Lower leg skin (tissue), 3 donors: ENCODE results near the gene TULP1.

Experiments
- POLR2A ChIP-seq, 2 donors: fragments of 450-650 bp; IDR thresholded peaks; one replicate each; pipeline ENCODE4 v1.6.1; 2016 to 2017; ENCODE audit warnings: antibody characterized with exemption in 2 of 2, mild to moderate bottlenecking in 1 of 2, moderate library complexity in 1 of 2
- TF ChIP-seq, protein P1 (sequence below), 3 donors: fragments of 450-650 bp; IDR thresholded peaks; one replicate each; pipeline ENCODE4 v1.5.1; 2016; ENCODE audit warnings: antibody characterized with exemption in 3 of 3, mild to moderate bottlenecking in 3 of 3, moderate library complexity in 2 of 3

DNA sequence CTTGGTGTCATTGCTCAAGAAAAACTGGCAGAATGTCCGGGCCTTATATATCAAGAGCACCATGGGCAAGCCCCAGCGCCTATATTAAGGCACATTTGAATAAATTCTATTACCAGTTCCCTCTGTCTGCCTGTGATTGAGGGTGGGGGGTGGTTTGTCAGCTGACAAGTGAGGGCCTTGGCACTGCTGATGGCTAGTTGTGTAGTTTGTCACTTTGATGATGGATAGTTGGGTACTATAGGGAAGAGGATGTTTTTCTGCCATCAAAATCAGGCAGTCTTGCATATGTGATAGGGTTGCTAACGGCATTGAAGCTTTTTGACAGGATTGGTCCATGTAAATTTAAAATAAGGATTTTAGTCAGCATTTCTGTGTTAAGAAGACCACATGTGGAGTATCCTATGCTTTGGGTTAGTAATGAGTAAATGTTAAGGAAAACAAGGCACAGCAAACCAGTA is 42.0 kb downstream of the TULP1 start:
- TF ChIP-seq, protein P1, sequence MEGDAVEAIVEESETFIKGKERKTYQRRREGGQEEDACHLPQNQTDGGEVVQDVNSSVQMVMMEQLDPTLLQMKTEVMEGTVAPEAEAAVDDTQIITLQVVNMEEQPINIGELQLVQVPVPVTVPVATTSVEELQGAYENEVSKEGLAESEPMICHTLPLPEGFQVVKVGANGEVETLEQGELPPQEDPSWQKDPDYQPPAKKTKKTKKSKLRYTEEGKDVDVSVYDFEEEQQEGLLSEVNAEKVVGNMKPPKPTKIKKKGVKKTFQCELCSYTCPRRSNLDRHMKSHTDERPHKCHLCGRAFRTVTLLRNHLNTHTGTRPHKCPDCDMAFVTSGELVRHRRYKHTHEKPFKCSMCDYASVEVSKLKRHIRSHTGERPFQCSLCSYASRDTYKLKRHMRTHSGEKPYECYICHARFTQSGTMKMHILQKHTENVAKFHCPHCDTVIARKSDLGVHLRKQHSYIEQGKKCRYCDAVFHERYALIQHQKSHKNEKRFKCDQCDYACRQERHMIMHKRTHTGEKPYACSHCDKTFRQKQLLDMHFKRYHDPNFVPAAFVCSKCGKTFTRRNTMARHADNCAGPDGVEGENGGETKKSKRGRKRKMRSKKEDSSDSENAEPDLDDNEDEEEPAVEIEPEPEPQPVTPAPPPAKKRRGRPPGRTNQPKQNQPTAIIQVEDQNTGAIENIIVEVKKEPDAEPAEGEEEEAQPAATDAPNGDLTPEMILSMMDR (IDR thresholded peaks at IDR 0.05), result no peak
- TF ChIP-seq POLR2A (IDR thresholded peaks at IDR 0.05), result no peak
